ENCODE results near the gene XPNPEP3. TPM values are rescaled to one million over a fixed set of nuclear protein-coding genes. Genes with fewer than 3 reads are reported as not detected.
A peak's percentile ranks its signal among the peaks of the same experiment; 100 is the strongest.

The XPNPEP3 gene
- total and polyA plus RNA-seq, 2 experiments from 2014 or later: 6.4 to 11.3 TPM

DNA sequence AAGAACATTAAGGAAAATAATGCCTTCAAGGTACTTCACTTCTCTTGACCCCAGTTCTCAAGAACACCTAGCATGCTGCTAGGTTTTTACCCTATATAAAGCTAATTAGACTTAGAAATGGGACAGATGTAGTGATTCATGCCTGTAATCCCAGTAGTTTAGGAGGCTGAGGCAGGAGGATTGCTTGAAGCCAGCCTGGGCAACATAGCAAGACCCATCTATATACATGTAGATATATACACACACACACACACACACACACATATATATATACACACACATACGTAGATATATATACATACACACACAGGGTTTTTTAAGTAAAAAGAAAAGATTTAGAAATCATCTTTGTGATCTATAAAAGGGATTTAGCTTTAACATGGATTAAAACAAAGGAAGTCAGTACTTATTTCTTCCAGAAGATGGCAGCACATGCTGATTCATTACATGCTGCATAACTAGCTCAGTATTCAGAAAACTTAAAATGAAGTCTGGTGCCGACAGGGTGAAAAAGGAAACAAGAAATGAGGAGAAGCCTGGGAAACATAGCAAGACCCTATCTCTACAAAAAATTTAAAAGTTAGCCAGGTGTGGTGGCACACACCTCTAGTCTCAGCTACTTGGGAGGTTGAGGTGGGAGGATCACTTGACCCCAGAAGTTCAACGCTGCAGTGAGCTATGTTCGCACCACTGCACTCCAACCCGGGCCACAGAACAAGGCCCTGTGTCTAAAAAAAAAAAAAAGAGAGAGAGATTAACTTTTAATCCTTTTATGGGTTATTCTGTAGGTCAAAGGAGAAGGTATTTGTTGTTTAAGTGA lies 65.7 kb downstream of the XPNPEP3 start:
- Histone ChIP-seq H3F3A (ENCODE audit: insufficient read depth) (0 out of 2 replicates have a peak, but pooled peaks cover 9% of the 10 kb centered on the region), H3K27ac (no peak overlapping the region), H3K27me3 (replicated peaks; ENCODE audit: insufficient read depth) (no peaks in the 10 kb centered on the region), H3K4me1 (ENCODE audit: insufficient read depth) (no peaks in the 10 kb centered on the region), H3K4me2 (ENCODE audit: unreplicated experiment) (no peak overlapping the region), H2AFZ (peak overlapping the region; percentile 63), H3K9me2 (ENCODE audit: insufficient read depth) (no peaks in the 10 kb centered on the region), H3K79me2 (ENCODE audit: insufficient read depth) (no peaks in the 10 kb centered on the region), H3K9me3 (ENCODE audit: low read depth) (no peaks in the 10 kb centered on the region), H3K4me3 (no peak overlapping the region), H4K20me1 (ENCODE audit: insufficient read depth) (no peaks in the 10 kb centered on the region), H3K9ac (peak overlapping the region; percentile 34; the same call in 1 of the 2 replicates), H3K36me3 (ENCODE audit: low read depth) (peaks cover 30% of the 10 kb centered on the region)
- DNase-seq: peak; percentile 74
- no peak for TF ChIP-seq EZH2phosphoT487 (IDR thresholded peaks at IDR 0.05; ENCODE audit: insufficient read depth, low read depth)
- no peak for TF ChIP-seq EZH2 (IDR thresholded peaks at IDR 0.05; ENCODE audit: insufficient read depth, poor library complexity, severe bottlenecking)
- in situ Hi-C loops (cut with MboI): no loop called here
- 43 to 45% methylated on average over 5 of the region's 5 CpGs for WGBS, 2 experiments (ENCODE audit: low coverage in 1 of 2, low lambda C conversion rate in 2 of 2, missing lambda C conversion rate in 2 of 2)

DNA sequence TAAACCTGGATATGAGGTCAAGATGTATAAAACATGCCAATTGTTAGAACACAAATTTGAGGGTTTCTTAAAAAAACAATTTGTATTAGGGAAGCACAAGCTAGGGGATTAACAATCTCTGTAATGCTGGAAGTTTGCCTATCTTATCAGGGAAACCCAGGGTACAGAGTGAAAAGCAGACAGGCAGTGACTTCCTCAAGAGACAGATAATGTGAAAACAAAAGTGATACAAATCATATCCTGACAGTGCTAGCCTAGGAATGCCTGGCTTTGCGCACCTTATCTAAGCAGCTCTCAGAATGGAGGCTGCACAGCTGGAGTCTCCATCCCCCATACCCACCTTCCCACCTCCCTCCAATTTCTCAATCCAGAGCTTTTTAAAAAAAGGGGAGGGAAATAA lies 71.7 kb downstream of the XPNPEP3 start:
- Histone ChIP-seq H3K4me2 (ENCODE audit: unreplicated experiment) (no peak overlapping the region), H3K36me3 (ENCODE audit: low read depth) (peaks cover 30% of the 10 kb centered on the region), H3F3A (ENCODE audit: insufficient read depth) (no peaks in the 10 kb centered on the region), H3K27me3 (replicated peaks; ENCODE audit: insufficient read depth) (no peaks in the 10 kb centered on the region), H3K79me2 (ENCODE audit: insufficient read depth) (no peaks in the 10 kb centered on the region), H3K4me3 (no peak overlapping the region), H3K9ac (no peak overlapping the region), H3K27ac (no peak overlapping the region), H3K4me1 (ENCODE audit: insufficient read depth) (no peaks in the 10 kb centered on the region), H3K9me3 (ENCODE audit: low read depth) (no peaks in the 10 kb centered on the region), H3K9me2 (ENCODE audit: insufficient read depth) (no peaks in the 10 kb centered on the region), H4K20me1 (ENCODE audit: insufficient read depth) (no peaks in the 10 kb centered on the region), H2AFZ (no peak overlapping the region)
- TF ChIP-seq EZH2phosphoT487 (IDR thresholded peaks at IDR 0.05; ENCODE audit: insufficient read depth, low read depth) (no peak), EZH2 (IDR thresholded peaks at IDR 0.05; ENCODE audit: insufficient read depth, poor library complexity, severe bottlenecking) (no peak)
- in situ Hi-C loops (cut with MboI): loop anchor here (25.0 kb wide), 1 partner anchor 184 kb away; no protein-coding TSS in a partner anchor
- 100% methylated on average over 1 of the region's 1 CpG for WGBS, 2 experiments (ENCODE audit: low coverage in 1 of 2, low lambda C conversion rate in 2 of 2, missing lambda C conversion rate in 2 of 2)
- no peak for DNase-seq

DNA sequence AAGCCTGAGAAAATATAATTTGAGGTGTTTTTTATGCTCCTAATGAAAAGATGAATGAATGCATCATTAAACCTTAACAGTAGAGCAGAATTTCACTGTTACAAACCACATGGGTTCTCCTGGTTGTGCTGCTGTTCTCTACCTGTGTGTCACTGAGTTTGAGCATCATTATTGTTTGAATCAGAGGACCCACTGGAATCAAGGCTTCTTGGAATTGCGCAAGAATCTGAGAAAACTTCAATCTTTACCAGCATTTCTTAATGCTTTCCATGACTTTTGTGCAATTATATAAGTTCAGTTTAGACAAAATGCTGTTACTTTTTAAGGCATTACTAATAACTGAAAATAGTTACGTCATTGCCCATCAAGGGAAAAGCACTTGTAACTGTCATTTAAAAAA lies 75.4 kb downstream of the XPNPEP3 start:
- H3K27ac ChIP-seq: no peak overlapping the region
- H3K27me3 ChIP-seq (replicated peaks; ENCODE audit: insufficient read depth): no peaks in the 10 kb centered on the region
- no peaks in the 10 kb centered on the region for H3K9me2 ChIP-seq (ENCODE audit: insufficient read depth)
- H3K4me2 ChIP-seq (ENCODE audit: unreplicated experiment): no peak overlapping the region
- H3K79me2 ChIP-seq (ENCODE audit: insufficient read depth): no peaks in the 10 kb centered on the region
- H3K4me3 ChIP-seq: no peak overlapping the region
- WGBS, 2 experiments (ENCODE audit: low coverage in 1 of 2, low lambda C conversion rate in 2 of 2, missing lambda C conversion rate in 2 of 2): 95 to 98% methylated on average over 2 of the region's 2 CpGs
- H3K36me3 ChIP-seq (ENCODE audit: low read depth): no peaks in the 10 kb centered on the region; the same call in 1 of the 2 replicates
- H3K9me3 ChIP-seq (ENCODE audit: low read depth): no peaks in the 10 kb centered on the region
- H2AFZ ChIP-seq: no peak overlapping the region
- H4K20me1 ChIP-seq (ENCODE audit: insufficient read depth): no peaks in the 10 kb centered on the region
- no peak for DNase-seq
- no peaks in the 10 kb centered on the region for H3F3A ChIP-seq (ENCODE audit: insufficient read depth)
- H3K9ac ChIP-seq: no peak overlapping the region
- H3K4me1 ChIP-seq (ENCODE audit: insufficient read depth): no peaks in the 10 kb centered on the region
- TF ChIP-seq EZH2phosphoT487 (IDR thresholded peaks at IDR 0.05; ENCODE audit: insufficient read depth, low read depth) (no peak), EZH2 (IDR thresholded peaks at IDR 0.05; ENCODE audit: insufficient read depth, poor library complexity, severe bottlenecking) (no peak)
- in situ Hi-C loops (cut with MboI): loop anchor here (25.0 kb wide), 1 partner anchor 180 kb away; no protein-coding TSS in a partner anchor

DNA sequence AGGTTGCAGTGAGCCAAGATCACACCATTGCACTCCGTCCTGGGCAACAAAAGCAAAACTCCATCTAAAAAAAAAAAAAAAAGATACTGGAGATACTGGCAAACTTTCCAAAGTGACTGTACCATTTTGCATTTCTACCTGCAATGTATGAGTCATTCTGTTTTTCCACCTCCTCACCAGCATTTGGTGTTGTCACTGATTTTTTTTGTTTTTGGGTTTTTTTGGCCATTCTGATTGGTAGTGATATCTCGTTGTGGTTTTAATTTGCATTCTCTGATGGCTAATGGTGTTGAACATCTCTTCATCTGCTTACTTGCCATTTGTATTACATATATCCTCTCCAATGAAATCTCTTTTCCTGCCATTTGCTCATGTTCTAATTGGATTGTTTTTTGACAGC lies 82.3 kb downstream of the XPNPEP3 start:
- no peaks in the 10 kb centered on the region for H3K36me3 ChIP-seq (ENCODE audit: low read depth)
- in situ Hi-C loops (cut with MboI): loop anchor here (25.0 kb wide), 1 partner anchor 173 kb away; no protein-coding TSS in a partner anchor
- 75 to 81% methylated on average over 2 of the region's 2 CpGs for WGBS, 2 experiments (ENCODE audit: low coverage in 1 of 2, low lambda C conversion rate in 2 of 2, missing lambda C conversion rate in 2 of 2)

More for the DNA sequence above, 82.3 kb downstream of the XPNPEP3 start:
- Histone ChIP-seq H3K9me2 (ENCODE audit: insufficient read depth) (no peaks in the 10 kb centered on the region), H3K79me2 (ENCODE audit: insufficient read depth) (no peaks in the 10 kb centered on the region), H4K20me1 (ENCODE audit: insufficient read depth) (no peaks in the 10 kb centered on the region), H2AFZ (no peak overlapping the region), H3K4me2 (ENCODE audit: unreplicated experiment) (no peak overlapping the region), H3K27ac (no peak overlapping the region), H3F3A (ENCODE audit: insufficient read depth) (no peaks in the 10 kb centered on the region; the same call in 1 of the 2 replicates), H3K4me1 (ENCODE audit: insufficient read depth) (no peaks in the 10 kb centered on the region), H3K9ac (no peak overlapping the region), H3K9me3 (ENCODE audit: low read depth) (no peaks in the 10 kb centered on the region), H3K4me3 (no peak overlapping the region), H3K27me3 (replicated peaks; ENCODE audit: insufficient read depth) (no peaks in the 10 kb centered on the region)
- no peak for TF ChIP-seq EZH2phosphoT487 (IDR thresholded peaks at IDR 0.05; ENCODE audit: insufficient read depth, low read depth)
- no peak for TF ChIP-seq EZH2 (IDR thresholded peaks at IDR 0.05; ENCODE audit: insufficient read depth, poor library complexity, severe bottlenecking)
- no peak for DNase-seq
